Measurements from ENCODE around the gene EID1. TPM values are rescaled to one million over a fixed set of nuclear protein-coding genes. Genes with fewer than 3 reads are reported as not detected.

Gene EID1
- total RNA-seq, 1 experiment from 2014 or later: 104 TPM

GRCh38 chr15:48859426-48859825, 18.5 kb upstream of the EID1 start:
- H3K4me1 Mint-ChIP-seq: peaks cover 36% of the 10 kb centered on the region
- H3K9me3 Mint-ChIP-seq: no peaks in the 10 kb centered on the region
- CTCF ChIA-PET: interaction anchor here (4.1 kb wide), 1 partner anchor 116 kb away, joined by 68 read pairs; no protein-coding TSS in a partner anchor
- POLR2A ChIA-PET: no interaction called here
- H3K27ac Mint-ChIP-seq: no peak overlapping the region
- ATAC-seq (no peak), DNase-seq (ENCODE audit: low spot score) (no peak)
- no peaks in the 10 kb centered on the region for H3K27me3 Mint-ChIP-seq (ENCODE audit: low read depth)
- H3K36me3 Mint-ChIP-seq: no peaks in the 10 kb centered on the region
- no peak overlapping the region for H3K4me3 Mint-ChIP-seq
- TF ChIP-seq USF1 (CRISPR knock-in tag; IDR thresholded peaks at IDR 0.05) (no peak), ZBTB21 (CRISPR knock-in tag; IDR thresholded peaks at IDR 0.05; ENCODE audit: borderline replicate concordance) (no peak), SP1 (CRISPR knock-in tag; conservative IDR thresholded peaks at IDR 0.05) (no peak), TCF7 (CRISPR knock-in tag; IDR thresholded peaks at IDR 0.05; ENCODE audit: low read depth) (no peak)

GRCh38 chr15:48861813-48862431, 16.0 kb upstream of the EID1 start:
- ChIA-PET POLR2A (interaction anchor here (0.7 to 1.3 kb wide), 2 partner anchors 102 to 759 kb away, joined by 3 to 4 read pairs; partner anchors contain the start of genes DTWD1, FAM227B and SHC4), CTCF (interaction anchor here (0.6 to 4.1 kb wide), 32 partner anchors 9 to 1284 kb away, joined by 3 to 68 read pairs (median 4); partner anchors contain the start of genes CEP152, COPS2, EID1 and SHC4)
- H3K27me3 Mint-ChIP-seq (ENCODE audit: low read depth): no peaks in the 10 kb centered on the region
- H3K27ac Mint-ChIP-seq: no peak overlapping the region
- no peaks in the 10 kb centered on the region for H3K36me3 Mint-ChIP-seq
- H3K9me3 Mint-ChIP-seq: no peaks in the 10 kb centered on the region
- DNase-seq (ENCODE audit: low spot score): peak; percentile 15
- ATAC-seq: peak; percentile 61
- no peak overlapping the region for H3K4me3 Mint-ChIP-seq
- peak; percentile 60 for TF ChIP-seq CTCF (IDR thresholded peaks at IDR 0.05)
- TF ChIP-seq CDX4 (CRISPR knock-in tag; IDR thresholded peaks at IDR 0.05; ENCODE audit: borderline replicate concordance): no peak
- peaks cover 22% of the 10 kb centered on the region for H3K4me1 Mint-ChIP-seq

- H3K4me1 Mint-ChIP-seq: peaks cover 17% of the 10 kb centered on the region
- DNase-seq (ENCODE audit: low spot score) (peak; percentile 21), ATAC-seq (peak; percentile 72)
- H3K9me3 Mint-ChIP-seq: no peaks in the 10 kb centered on the region
- CTCF ChIA-PET: interaction anchor here (1.0 to 4.1 kb wide), 10 partner anchors 9 to 1283 kb away, joined by 3 to 68 read pairs (median 8); partner anchors contain the start of gene CEP152
- H3K36me3 Mint-ChIP-seq: no peaks in the 10 kb centered on the region
- H3K4me3 Mint-ChIP-seq: no peak overlapping the region
- POLR2A ChIA-PET: interaction anchor here (1.3 kb wide), 1 partner anchor 101 kb away, joined by 4 read pairs; the partner anchor contains the start of gene SHC4
- peak overlapping the region; percentile 81; the same call in 1 of the 2 replicates for H3K27ac Mint-ChIP-seq
- no peak for TF ChIP-seq E2F4 (CRISPR knock-in tag; IDR thresholded peaks at IDR 0.05; ENCODE audit: borderline replicate concordance, low read depth)
- TF ChIP-seq CBFB (CRISPR knock-in tag; IDR thresholded peaks at IDR 0.05; ENCODE audit: low read depth): no peak
- no peak for TF ChIP-seq RORB (CRISPR knock-in tag; IDR thresholded peaks at IDR 0.05)
- TF ChIP-seq NFATC4 (CRISPR knock-in tag; IDR thresholded peaks at IDR 0.05): no peak
- TF ChIP-seq ATF6 (CRISPR knock-in tag; IDR thresholded peaks at IDR 0.05): no peak
- no peak for TF ChIP-seq TEAD1 (CRISPR knock-in tag; IDR thresholded peaks at IDR 0.05)
- no peak for TF ChIP-seq STAT6 (CRISPR knock-in tag; conservative IDR thresholded peaks at IDR 0.05; ENCODE audit: low read depth)
- no peak for TF ChIP-seq E2F1 (CRISPR knock-in tag; IDR thresholded peaks at IDR 0.05)
- TF ChIP-seq USF2 (CRISPR knock-in tag; IDR thresholded peaks at IDR 0.05): no peak
- TF ChIP-seq TEAD4 (CRISPR knock-in tag; IDR thresholded peaks at IDR 0.05): no peak
- no peak for TF ChIP-seq TP53 (CRISPR knock-in tag; IDR thresholded peaks at IDR 0.05)
- no peak for TF ChIP-seq GRHL2 (CRISPR knock-in tag; IDR thresholded peaks at IDR 0.05; ENCODE audit: insufficient replicate concordance, severe bottlenecking)
- TF ChIP-seq FOXJ3 (CRISPR knock-in tag; IDR thresholded peaks at IDR 0.05; ENCODE audit: borderline replicate concordance): no peak
- no peak for TF ChIP-seq SMAD4 (CRISPR knock-in tag; IDR thresholded peaks at IDR 0.05)
- H3K27me3 Mint-ChIP-seq (ENCODE audit: low read depth): no peaks in the 10 kb centered on the region
These were observed 15.2 kb upstream of the EID1 start for GRCh38 chr15:48862705-48863104.

Data from WTC11 (cell line).